Esophagus (tissue), 2 donors: Measurements from ENCODE around the gene CWC22. TPM values are rescaled to one million over a fixed set of nuclear protein-coding genes. Genes with fewer than 3 reads are reported as not detected.
A peak's percentile ranks its signal among the peaks of the same experiment; 100 is the strongest.

ENCODE experiments used
- H3K27ac ChIP-seq, 2 donors: one replicate each; pipeline ENCODE4 v1.5.1; 2013; ENCODE audit warnings: low read depth in 2 of 2, mild to moderate bottlenecking in 2 of 2, inconsistent platforms in 1 of 2, low read length in 1 of 2, moderate library complexity in 1 of 2
- H3K27me3 ChIP-seq, 2 donors: one replicate each; pipeline ENCODE4 v1.6.1; 2013; ENCODE audit warnings: low read length in 2 of 2, control low read depth in 1 of 2, mild to moderate bottlenecking in 1 of 2; ENCODE audit not compliant: insufficient read depth in 2 of 2, control insufficient read depth in 1 of 2
- H3K36me3 ChIP-seq, 2 donors: one replicate each; pipeline ENCODE4 v1.6.1; 2013; ENCODE audit warnings: low read length in 1 of 2; ENCODE audit not compliant: control insufficient read depth in 2 of 2, insufficient read depth in 2 of 2
- H3K4me1 ChIP-seq, 2 donors: one replicate each; pipeline ENCODE4 v1.6.1; 2013; ENCODE audit warnings: low read length in 1 of 2; ENCODE audit not compliant: control insufficient read depth in 2 of 2, insufficient read depth in 2 of 2
- H3K4me3 ChIP-seq, 2 donors: one replicate each; pipeline ENCODE4 v1.5.1; 2013; ENCODE audit warnings: low read length in 2 of 2, mild to moderate bottlenecking in 2 of 2, low read depth in 1 of 2, moderate library complexity in 1 of 2
- H3K9me3 ChIP-seq, 2 donors: one replicate each; pipeline ENCODE4 v1.6.1; 2013; ENCODE audit warnings: mild to moderate bottlenecking in 2 of 2, low read depth in 1 of 2, low read length in 1 of 2, moderate library complexity in 1 of 2; ENCODE audit not compliant: control insufficient read depth in 2 of 2, insufficient read depth in 1 of 2
- WGBS, 2 donors: extraction: QIAGEN DNeasy Blood & Tissue Kit; methylation state at CpG; one replicate each; pipeline ENCODE4 v1.1.7; 2013; 5-methylcytosine and 5-hydroxymethylcytosine counted together
- polyA plus RNA-seq, 2 donors: library from polyadenylated mRNA; stranded (reverse); fragments of 200-250 nt; gene quantifications; one replicate each; pipeline ENCODE4 v1.2.3, GENCODE V29; 2013
- donor health status: healthy with polysubstance abuse.
- donor health status: Bipolar disorder and iron deficiency.

CWC22 gene
- polyA plus RNA-seq, 2 donors, result 7.5 to 10.4 TPM

GRCh38 chr2:180033993-180034894 lies 27.1 kb upstream of the CWC22 start:
- no peaks in the 10 kb centered on the region for H3K4me1 ChIP-seq
- H3K4me3 ChIP-seq, result no peak overlapping the region
- 65 to 71% methylated on average over 5 of the region's 5 CpGs for whole genome bisulfite sequencing, 2 donors
- H3K27ac ChIP-seq, result no peak overlapping the region
- no peaks in the 10 kb centered on the region for H3K9me3 ChIP-seq
- H3K36me3 ChIP-seq, result no peaks in the 10 kb centered on the region
- H3K27me3 ChIP-seq, result no peaks in the 10 kb centered on the region

GRCh38 chr2:180029575-180029974 lies 22.5 kb upstream of the CWC22 start:
- no peak overlapping the region for H3K4me3 ChIP-seq
- H3K4me1 ChIP-seq, result no peaks in the 10 kb centered on the region
- WGBS, 2 donors, result 78 to 86% methylated on average over 1 of the region's 1 CpG
- H3K36me3 ChIP-seq, result no peaks in the 10 kb centered on the region
- H3K27me3 ChIP-seq, result no peaks in the 10 kb centered on the region
- H3K9me3 ChIP-seq, result no peaks in the 10 kb centered on the region
- H3K27ac ChIP-seq, result no peak overlapping the region

DNA sequence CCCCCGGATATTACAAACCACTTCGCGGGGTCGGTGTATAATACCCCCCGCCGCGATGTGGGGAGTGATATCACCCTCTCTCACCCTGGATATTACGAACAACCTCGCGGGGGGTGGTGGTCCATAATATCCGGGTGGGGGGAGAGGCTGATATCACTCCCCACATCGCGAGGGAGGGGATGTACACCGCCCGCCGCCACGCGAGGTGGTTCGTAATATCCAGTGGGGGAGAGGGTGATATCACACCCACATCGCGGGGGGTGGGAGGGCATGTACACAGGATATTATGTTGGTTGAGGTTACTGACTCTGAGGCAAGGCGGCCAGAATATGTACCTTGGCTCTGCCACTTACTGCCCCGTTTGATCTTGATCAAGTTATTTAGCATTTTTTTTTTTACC lies 14.8 kb upstream of the CWC22 start:
- H3K4me1 ChIP-seq, result no peaks in the 10 kb centered on the region
- WGBS, 2 donors, result 94% methylated on average over 23 of the region's 23 CpGs
- no peaks in the 10 kb centered on the region for H3K27me3 ChIP-seq
- no peaks in the 10 kb centered on the region for H3K9me3 ChIP-seq
- H3K27ac ChIP-seq, result no peak overlapping the region
- H3K4me3 ChIP-seq, result no peak overlapping the region
- H3K36me3 ChIP-seq, result no peaks in the 10 kb centered on the region

DNA sequence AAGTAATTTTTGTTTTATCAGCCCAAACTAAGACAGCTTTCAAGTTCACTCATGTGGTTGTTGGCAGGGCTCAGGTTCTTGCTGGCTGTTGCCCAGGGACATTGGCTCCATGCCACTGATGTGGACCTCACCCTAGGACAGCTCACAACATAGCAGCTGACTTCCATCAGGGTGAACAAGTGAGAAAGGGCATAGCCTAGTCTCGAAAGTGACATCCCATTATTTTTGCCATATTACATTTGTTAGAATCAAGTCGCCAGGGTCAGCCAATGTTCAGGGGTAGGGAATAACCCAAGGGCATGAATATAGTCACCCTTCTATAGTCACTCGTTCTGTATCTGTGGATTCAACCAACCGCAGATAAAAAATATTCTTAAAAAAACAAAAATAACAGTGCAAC lies 10.7 kb upstream of the CWC22 start:
- no peaks in the 10 kb centered on the region for H3K36me3 ChIP-seq
- no peak overlapping the region for H3K27ac ChIP-seq
- H3K4me3 ChIP-seq, result no peak overlapping the region
- 62 to 76% methylated on average over 4 of the region's 4 CpGs for WGBS, 2 donors
- no peaks in the 10 kb centered on the region for H3K4me1 ChIP-seq
- H3K27me3 ChIP-seq, result no peaks in the 10 kb centered on the region
- no peaks in the 10 kb centered on the region for H3K9me3 ChIP-seq

- H3K36me3 ChIP-seq, result no peaks in the 10 kb centered on the region
- H3K27ac ChIP-seq, result no peak overlapping the region
- 85 to 87% methylated on average over 2 of the region's 2 CpGs for WGBS, 2 donors
- no peaks in the 10 kb centered on the region for H3K9me3 ChIP-seq
- no peaks in the 10 kb centered on the region for H3K27me3 ChIP-seq
- no peak overlapping the region for H3K4me3 ChIP-seq
- no peaks in the 10 kb centered on the region for H3K4me1 ChIP-seq
These were observed 9.8 kb upstream of the CWC22 start for GRCh38 chr2:180016937-180017336.

DNA sequence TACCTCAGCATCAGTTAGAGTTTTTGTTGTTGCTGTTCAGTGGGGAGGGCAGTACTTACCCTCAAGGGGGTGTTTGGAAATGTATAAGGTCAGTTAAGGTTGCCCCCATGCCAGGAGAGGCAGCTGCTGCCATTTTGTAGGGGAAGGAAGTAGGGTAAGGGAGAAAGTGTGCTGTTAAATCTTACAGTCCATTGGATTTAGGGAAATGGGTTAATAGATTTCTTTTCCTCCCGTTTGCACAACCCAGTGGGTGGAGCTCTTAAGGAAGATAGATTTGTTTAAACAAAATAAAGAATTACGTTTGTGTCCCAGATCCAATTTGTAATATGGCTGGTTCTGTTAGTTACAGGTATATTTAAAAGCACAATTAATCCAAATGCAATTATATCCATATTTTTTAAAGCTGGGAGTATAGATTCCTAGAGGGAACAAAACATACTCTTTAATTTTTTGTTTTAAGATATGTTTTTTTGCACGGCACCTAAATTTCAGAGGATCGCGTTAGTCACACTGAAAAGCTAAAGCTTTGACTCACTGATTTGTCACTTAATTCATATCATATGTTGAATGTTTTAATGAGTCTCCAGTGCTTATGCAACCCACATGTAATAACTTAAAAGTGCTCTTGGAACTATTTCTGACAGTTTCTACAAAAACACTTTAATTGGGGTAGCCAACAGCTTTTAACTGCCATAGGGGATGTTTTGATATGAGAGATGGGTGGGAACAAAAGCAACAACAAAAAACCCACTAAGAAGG lies 9.0 kb upstream of the CWC22 start:
- Histone ChIP-seq H3K4me3 (no peak overlapping the region), H3K36me3 (no peaks in the 10 kb centered on the region), H3K4me1 (no peaks in the 10 kb centered on the region), H3K27ac (no peak overlapping the region), H3K27me3 (no peaks in the 10 kb centered on the region), H3K9me3 (no peaks in the 10 kb centered on the region)
- 46 to 58% methylated on average over 5 of the region's 5 CpGs for WGBS, 2 donors

- Histone ChIP-seq H3K9me3 (no peaks in the 10 kb centered on the region), H3K27me3 (no peaks in the 10 kb centered on the region), H3K4me3 (no peak overlapping the region), H3K36me3 (no peaks in the 10 kb centered on the region), H3K4me1 (no peaks in the 10 kb centered on the region), H3K27ac (no peak overlapping the region)
- WGBS, 2 donors, result 83 to 87% methylated on average over 4 of the region's 4 CpGs
These were observed 5.4 kb upstream of the CWC22 start for GRCh38 chr2:180012523-180012922.

DNA sequence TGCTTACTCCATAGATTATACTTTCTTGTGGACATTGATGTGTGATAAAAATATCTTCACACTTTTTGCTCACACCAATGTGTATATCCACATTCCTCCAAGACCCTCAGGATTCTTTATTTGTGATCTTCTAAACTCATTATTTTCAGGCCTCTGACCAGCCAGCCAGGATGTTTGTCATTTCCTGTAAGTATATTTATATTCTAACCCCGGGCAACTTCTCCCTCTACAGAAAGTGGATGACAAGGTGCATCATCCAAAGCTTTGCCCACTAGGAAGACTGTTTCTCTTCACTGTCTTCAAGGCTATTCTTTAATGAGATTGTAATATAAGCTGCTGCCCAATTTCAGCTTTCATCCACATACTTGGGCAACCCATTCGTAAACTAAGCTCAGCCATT lies 3.6 kb upstream of the CWC22 start:
- no peaks in the 10 kb centered on the region for H3K4me1 ChIP-seq
- WGBS, 2 donors, result 67 to 68% methylated on average over 2 of the region's 2 CpGs
- H3K4me3 ChIP-seq, result no peak overlapping the region
- H3K9me3 ChIP-seq, result no peaks in the 10 kb centered on the region
- H3K27me3 ChIP-seq, result no peaks in the 10 kb centered on the region
- no peak overlapping the region for H3K27ac ChIP-seq
- no peaks in the 10 kb centered on the region for H3K36me3 ChIP-seq

- H3K27me3 ChIP-seq, result no peaks in the 10 kb centered on the region
- H3K9me3 ChIP-seq, result no peaks in the 10 kb centered on the region
- H3K4me1 ChIP-seq, result no peaks in the 10 kb centered on the region
- H3K36me3 ChIP-seq, result no peaks in the 10 kb centered on the region
- no peak overlapping the region for H3K27ac ChIP-seq
- WGBS, 2 donors, result 9 to 12% methylated on average over 7 of the region's 7 CpGs
- peak overlapping the region; percentile 96 to 97 for H3K4me3 ChIP-seq
These were observed 866 bp downstream of the CWC22 start for GRCh38 chr2:180006231-180006630.
